GM12892 (cell line): Measurements from ENCODE around the gene PPP2R2B.

Experiments
- POLR2A ChIP-seq: IDR thresholded peaks from 2 replicates; pipeline ENCODE4 v1.6.1; 2011; ENCODE audit warnings: low read depth, low read length, control low read depth
- POLR2AphosphoS5 ChIP-seq: IDR thresholded peaks from 2 replicates; pipeline ENCODE4 v1.6.1; 2011; ENCODE audit warnings: low read depth, low read length, control low read depth
- TAF1 ChIP-seq: IDR thresholded peaks from 2 replicates; pipeline ENCODE4 v1.6.1; 2011; ENCODE audit warnings: low read depth, mild to moderate bottlenecking, control low read depth, low read length, borderline replicate concordance

- no peak for TF ChIP-seq POLR2A
- TF ChIP-seq POLR2AphosphoS5 = no peak
- TF ChIP-seq TAF1 = no peak
Observed at GRCh38 chr5:146640285-146640896, 238.2 kb downstream of the PPP2R2B start.
